Activated CD4-positive, alpha-beta T cell treated with anti-CD3 and anti-CD28 coated beads for 1 hour (primary cell): ENCODE measurements around the gene IZUMO3.
"Not testable (repeated sequence)": the region's sequence is repeated elsewhere in the genome, so short reads cannot be mapped to it uniquely, and the experiment has no call there.

ENCODE experiments used
- DNase-seq: peaks from one replicate; pipeline ENCODE4 v3.0.0-alpha.2; 2020

The IZUMO3 gene, protein sequence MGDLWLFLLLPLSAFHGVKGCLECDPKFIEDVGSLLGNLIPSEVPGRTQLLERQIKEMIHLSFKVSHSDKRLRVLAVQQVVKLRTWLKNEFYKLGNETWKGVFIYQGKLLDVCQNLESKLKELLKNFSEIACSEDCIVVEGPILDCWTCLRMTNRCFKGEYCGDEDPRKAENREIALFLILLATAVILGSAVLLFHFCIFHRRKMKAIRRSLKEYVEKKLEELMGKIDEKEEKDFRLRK

DNA sequence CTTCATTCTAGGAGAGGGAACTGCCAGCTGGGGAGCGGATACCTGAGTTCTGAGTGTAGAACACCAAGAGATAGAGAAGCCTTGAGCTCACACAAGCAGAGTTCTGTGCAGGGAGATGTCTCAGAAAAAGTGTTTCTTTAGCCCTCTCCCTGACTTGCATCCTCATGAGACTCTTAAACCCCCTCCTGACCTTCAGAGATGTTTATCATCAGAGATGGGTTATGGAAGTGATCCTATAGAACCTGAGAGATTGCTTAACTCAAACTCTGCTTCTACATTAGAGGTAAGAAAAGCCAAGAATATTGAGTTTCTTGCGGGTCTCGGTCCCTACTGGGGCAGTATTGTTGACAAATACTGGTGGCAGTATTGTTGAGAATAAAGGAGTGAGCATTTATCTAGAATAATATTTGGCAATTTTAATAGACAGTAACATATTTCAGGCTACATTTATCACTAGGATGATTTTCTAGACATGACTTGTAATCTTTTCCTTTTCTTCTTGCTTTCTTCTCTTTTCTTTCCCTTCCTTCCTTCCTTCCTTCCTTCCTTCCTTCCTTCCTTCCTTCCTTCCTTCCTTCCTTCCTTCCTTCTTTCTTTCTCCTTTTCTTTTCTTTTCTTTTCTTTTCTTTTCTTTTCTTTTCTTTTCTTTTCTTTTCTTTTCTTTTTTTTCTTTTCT lies at the start of gene IZUMO3:
Gene IZUMO3, minus strand, starts transcription at position 51 of the 676 bp plus-strand sequence. CDS start 248 bp downstream, outside the sequence.
- DNase-seq: no peak

DNA sequence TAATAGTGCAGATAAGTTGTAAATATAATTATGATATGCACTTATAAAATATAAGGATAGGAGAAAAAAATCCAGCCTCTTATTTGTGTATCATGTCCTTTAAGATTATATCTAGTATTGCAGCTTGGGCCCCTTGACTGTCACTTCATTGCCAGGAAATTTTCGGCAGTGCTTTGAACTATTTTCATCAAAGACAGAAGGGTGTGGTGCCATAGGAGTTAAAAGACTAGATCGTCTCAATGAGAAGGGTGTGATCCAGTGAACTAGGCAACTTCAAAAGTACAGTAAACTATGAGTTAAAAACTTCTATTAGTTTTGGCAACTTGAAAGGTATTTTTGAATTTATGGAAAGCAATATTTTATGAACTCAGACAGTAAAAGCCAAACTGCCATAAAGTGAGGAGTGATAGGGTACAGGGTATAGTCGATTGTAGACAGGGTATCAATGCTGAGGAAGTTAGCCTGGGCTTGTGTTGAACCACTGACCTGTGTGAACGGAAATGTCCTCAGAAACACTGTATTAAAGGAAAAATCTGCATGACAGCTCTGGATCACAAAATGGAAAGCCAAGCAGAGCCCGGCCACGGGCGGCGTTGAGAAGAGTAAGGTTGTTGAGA lies 48.6 kb upstream of the IZUMO3 start:
- no peak for DNase-seq

- DNase-seq: no peak
Measured at GRCh38 chr9:24590432-24590831, 44.7 kb upstream of the IZUMO3 start.

DNA sequence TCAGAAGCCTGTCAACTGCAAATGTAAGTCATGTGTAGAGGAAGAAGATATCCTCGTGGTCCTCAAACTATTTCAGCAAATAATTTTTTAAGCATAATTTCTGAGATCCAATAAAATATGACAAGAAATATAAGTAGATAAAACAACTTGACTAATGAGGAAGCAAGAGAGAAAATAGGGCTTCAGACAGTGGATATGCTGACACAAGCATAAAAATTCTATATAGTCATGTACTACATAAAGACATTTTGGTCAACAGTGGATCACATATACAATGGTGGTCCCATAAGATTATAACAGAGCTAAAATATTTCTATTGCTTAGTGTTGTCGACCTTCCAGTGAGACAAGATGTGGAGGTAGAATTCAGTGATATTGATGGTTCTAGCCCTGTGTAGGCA lies 42.2 kb upstream of the IZUMO3 start:
- DNase-seq: no peak

DNA sequence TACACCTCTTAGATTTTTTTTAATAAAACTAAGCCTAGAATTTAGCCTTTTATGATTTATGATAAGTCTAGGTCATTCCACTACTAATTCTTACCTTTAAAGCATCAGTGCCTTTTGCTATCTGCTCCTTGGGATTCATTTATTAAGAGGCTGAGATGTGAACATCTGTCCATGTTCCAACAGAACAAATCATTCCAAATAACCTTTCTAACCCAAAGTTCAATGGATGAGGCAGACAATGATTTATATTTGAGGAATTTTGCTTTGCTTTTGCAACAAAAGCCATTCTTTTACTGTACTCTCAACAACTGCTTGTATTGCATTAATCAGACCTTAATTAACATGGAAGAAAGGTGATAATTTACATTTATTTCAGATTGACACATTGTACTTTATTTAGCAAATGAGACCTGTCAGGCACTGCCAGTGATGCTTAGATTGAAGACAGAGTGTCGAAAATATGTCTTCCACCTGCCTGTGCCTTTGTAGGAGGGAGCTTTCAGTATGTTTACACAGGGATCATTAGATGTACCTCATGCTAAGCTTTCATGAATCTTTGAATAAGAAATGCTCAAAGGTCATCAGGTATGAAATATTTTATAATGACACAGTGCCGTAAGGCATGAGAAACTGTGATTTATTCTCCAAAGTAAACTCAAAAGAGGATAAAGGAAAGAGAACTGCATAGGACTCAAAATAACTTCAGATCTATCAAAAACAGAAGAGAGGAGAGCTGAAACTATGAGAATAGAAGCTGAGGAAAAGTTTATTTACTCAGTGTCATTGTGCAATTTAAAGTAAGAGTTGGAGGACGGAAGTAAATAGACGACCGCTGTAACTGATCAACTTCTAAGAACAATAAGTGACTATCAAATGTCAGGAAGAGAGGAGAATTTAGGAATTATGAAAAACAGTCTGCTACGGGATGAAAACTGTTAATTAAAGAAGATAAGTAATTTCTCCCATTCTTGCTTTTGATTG lies 36.7 kb upstream of the IZUMO3 start:
- DNase-seq: no peak

DNA sequence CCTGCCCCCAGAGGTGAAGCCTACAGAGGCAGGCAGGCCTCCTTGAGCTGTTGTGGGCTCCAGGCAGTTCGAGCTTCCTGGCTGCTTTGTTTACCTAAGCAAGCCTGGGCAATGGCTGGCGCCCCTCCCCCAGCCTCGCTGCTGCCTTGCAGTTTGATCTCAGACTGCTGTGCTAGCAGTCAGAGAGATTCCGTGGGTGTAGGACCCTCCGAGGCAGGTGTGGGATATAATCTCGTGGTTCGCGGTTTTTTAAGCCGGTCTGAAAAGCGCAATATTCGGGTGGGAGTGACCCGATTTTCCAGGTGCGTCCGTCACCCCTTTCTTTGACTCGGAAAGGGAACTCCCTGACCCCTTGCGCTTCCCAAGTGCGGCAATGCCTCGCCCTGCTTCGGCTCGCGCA lies 34.3 kb upstream of the IZUMO3 start:
- DNase-seq: not testable (repeated sequence)

DNA sequence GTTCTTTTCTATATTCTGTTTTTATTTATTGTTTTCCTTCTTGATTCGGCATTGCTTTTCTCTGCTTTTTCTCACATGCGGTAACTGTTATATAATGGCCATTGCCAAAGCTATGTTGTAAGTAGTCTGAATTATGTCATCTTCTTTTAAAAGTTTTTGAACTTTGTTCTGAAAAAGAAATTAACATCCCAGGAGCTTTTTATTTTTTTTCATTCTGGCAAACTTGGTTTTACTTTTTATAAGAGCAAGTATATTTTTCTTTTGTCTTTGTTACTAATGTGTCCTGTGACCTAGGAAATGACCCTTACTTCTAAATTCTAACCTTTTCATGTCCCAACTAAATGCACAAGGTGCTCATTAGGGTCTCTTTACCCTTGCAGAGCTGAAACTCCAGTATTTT lies 26.7 kb upstream of the IZUMO3 start:
- DNase-seq: no peak

GRCh38 chr9:24561957-24562356 lies 16.3 kb upstream of the IZUMO3 start:
- no peak for DNase-seq

- DNase-seq: no peak
Measured at GRCh38 chr9:24553183-24553552, 7.5 kb upstream of the IZUMO3 start.

DNA sequence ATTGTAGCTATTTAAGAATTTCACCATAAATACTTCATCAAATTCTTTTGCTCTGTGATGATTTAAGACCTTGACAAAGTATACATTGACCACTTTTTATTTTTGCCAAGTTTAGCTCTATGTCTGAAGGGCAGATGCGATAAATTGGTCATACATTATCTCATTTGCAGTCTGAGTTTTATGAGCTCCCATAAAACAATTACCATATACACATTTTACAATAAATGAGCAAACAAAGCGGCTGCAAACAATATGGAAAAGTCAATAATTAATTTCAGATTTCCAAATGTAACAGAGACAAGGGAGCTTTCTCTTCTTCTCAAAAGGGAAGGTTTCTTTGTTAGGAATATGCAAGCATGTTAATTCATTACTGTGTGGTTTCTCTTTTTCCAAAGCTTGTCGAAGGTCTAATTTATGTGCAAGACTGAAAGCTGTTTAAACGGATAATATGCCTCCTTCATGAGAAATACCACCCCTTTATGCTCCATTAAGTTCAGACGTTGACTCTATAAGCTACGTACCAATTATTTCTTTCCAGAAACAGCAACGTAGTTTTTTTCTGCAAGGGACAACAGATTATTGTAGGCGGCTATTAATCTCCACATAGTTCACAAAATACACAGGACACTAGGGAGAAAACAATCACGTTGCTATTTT lies 7.0 kb upstream of the IZUMO3 start:
- no peak for DNase-seq

DNA sequence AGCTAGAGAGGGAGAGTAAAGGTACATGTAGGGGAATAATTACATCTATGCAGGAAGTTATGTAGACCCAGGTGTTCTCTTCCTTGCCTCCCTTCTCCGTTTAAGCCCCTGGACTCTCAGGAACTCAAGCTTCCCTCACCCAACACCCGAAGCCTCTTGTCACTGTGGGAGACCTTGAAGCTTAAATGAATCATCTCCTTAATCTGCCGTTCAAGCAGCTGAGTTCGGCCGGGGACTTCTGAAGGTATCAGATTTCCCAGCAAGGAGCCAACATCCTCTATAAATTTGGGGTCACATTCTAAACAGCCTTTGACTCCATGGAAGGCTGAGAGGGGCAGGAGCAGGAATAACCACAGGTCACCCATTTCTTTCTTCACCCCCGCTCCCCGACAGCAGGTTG lies 412 bp downstream of the IZUMO3 start:
- DNase-seq: no peak

DNA sequence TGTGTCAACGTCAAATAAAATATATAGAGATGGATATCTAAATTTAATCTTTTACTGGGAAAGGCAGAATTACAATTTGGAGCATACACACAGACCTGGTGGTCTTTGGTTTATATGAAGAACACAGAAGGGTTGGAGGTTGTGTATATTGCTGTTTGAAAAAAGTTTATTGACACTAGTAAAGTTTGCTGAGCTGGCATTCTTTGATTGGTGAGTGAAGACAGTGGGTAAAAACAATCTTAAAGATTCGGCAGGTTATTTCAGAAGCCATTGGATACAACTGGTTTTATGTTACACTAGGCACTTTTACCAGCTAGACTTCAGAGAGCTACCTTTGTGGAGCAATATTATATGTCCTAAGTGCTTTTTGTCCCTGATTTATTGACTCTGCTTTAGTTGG lies 27.2 kb downstream of the IZUMO3 start:
- no peak for DNase-seq

- no peak for DNase-seq
Measured at GRCh38 chr9:24516463-24516862, 29.2 kb downstream of the IZUMO3 start.

GRCh38 chr9:24509850-24510249 lies 35.8 kb downstream of the IZUMO3 start:
- no peak for DNase-seq

- DNase-seq: no peak
Measured at GRCh38 chr9:24504521-24504920, 41.2 kb downstream of the IZUMO3 start.

- DNase-seq: no peak
Measured at GRCh38 chr9:24502206-24502937, 43.3 kb downstream of the IZUMO3 start.

DNA sequence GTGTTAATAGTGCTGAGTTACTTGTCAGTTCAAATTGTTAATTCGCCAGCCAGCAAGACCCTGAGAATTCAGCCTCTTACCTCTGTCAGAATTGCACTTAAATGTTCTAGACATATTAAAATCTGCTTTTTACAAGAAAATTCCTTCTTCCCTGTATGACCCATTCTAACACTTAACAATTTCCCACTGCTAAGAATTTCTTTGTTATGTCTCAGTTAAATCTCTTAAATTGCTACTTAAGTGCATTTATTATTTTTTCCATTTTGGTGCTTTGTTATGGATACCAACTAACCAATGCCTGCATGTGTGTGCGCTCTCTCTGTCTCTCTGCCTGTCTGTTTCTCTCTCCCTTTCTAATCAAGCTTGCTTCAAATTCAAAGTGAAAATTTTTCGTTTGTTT lies 44.9 kb downstream of the IZUMO3 start:
- no peak for DNase-seq

- DNase-seq: no peak
Measured at GRCh38 chr9:24498632-24499031, 47.1 kb downstream of the IZUMO3 start.

GRCh38 chr9:24497671-24498070 lies 48.0 kb downstream of the IZUMO3 start:
- no peak for DNase-seq
